Muscle layer of colon (tissue), 2 donors: ENCODE results near the gene TMEM127.

ENCODE experiments used
- H3K27ac ChIP-seq: one replicate; pipeline ENCODE4 v1.7.0; 2013; ENCODE audit warnings: low read depth, mild to moderate bottlenecking, low read length, moderate library complexity
- H3K27me3 ChIP-seq, 2 donors: one replicate each; pipeline ENCODE4 v1.7.0; 2013; ENCODE audit warnings: low read length in 2 of 2, mild to moderate bottlenecking in 2 of 2; ENCODE audit not compliant: insufficient read depth in 2 of 2, control insufficient read depth in 1 of 2
- H3K36me3 ChIP-seq: one replicate; pipeline ENCODE4 v1.7.0; 2013; ENCODE audit warnings: mild to moderate bottlenecking, low read length; ENCODE audit not compliant: insufficient read depth
- H3K4me1 ChIP-seq: one replicate; pipeline ENCODE4 v1.7.0; 2013; ENCODE audit warnings: mild to moderate bottlenecking, low read length; ENCODE audit not compliant: insufficient read depth
- H3K4me3 ChIP-seq, 2 donors: one replicate each; pipeline ENCODE4 v1.7.0; 2013; ENCODE audit warnings: low read length in 2 of 2, low read depth in 1 of 2, mild to moderate bottlenecking in 1 of 2, moderate library complexity in 1 of 2
- H3K9ac ChIP-seq: one replicate; pipeline ENCODE4 v1.7.0; 2013; ENCODE audit warnings: low read length
- H3K9me3 ChIP-seq: one replicate; pipeline ENCODE4 v1.7.0; 2013; ENCODE audit warnings: mild to moderate bottlenecking, low read length
- donor health status: abdominal sarcoma.
- donor health status: Adenocarcinoma of cecum.

The TMEM127 gene

GRCh38 chr2:96287273-96287856, 21.6 kb upstream of the TMEM127 start:
- Histone ChIP-seq H3K4me1 (no peaks in the 10 kb centered on the region), H3K27me3 (no peaks in the 10 kb centered on the region), H3K9ac (no peak overlapping the region), H3K36me3 (peaks cover 99% of the 10 kb centered on the region), H3K27ac (no peak overlapping the region), H3K9me3 (no peaks in the 10 kb centered on the region), H3K4me3 (no peak overlapping the region)

DNA sequence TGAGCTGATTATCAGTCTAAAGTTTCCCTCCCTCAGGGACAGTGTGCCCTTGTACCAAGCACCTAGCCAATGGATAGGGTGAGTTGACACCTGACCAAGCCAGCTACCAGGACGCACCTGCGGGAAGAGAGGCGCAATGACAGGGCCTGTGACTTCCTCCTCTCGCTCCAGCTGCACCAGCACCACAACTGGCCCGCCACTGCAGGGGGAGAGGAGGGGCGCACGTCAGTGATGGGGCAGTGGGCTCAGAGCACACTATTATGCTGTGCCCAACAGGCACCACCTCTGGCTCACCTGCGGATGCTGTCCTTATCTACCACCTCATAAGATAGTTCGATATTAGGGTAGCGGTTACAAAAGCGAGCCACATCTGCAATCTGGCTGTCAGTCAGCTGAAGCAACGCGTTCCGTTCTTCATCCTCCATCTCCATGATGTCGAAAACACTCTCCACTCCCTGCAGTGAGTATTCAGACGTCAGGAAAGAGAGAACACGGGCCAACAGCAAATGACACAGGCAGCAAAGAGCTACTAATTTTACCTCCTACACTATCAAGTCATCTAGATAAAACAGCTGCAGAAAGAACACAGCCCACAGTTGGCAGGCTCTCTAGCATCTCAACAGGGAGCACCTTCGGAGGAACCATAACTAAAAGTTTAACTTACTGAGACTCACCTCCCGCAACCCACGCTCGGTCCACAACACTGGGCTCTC, 11.1 kb upstream of the TMEM127 start:
- Histone ChIP-seq H3K4me3 (no peak overlapping the region), H3K4me1 (no peaks in the 10 kb centered on the region), H3K9me3 (no peaks in the 10 kb centered on the region), H3K27ac (no peak overlapping the region), H3K27me3 (no peaks in the 10 kb centered on the region), H3K36me3 (peaks cover 72% of the 10 kb centered on the region), H3K9ac (no peak overlapping the region)

- H3K27ac ChIP-seq, result no peak overlapping the region
- peaks cover 78% of the 10 kb centered on the region for H3K36me3 ChIP-seq
- H3K4me3 ChIP-seq, result no peak overlapping the region
- no peaks in the 10 kb centered on the region for H3K9me3 ChIP-seq
- H3K4me1 ChIP-seq, result no peaks in the 10 kb centered on the region
- no peaks in the 10 kb centered on the region for H3K27me3 ChIP-seq
- no peak overlapping the region for H3K9ac ChIP-seq
Measured at GRCh38 chr2:96274355-96275056, 8.7 kb upstream of the TMEM127 start.

- no peaks in the 10 kb centered on the region for H3K27me3 ChIP-seq
- no peak overlapping the region for H3K27ac ChIP-seq
- no peak overlapping the region for H3K9ac ChIP-seq
- H3K36me3 ChIP-seq, result peaks cover 77% of the 10 kb centered on the region
- H3K4me1 ChIP-seq, result no peaks in the 10 kb centered on the region
- H3K9me3 ChIP-seq, result no peaks in the 10 kb centered on the region
- no peak overlapping the region for H3K4me3 ChIP-seq
Measured at GRCh38 chr2:96273763-96274162, 8.0 kb upstream of the TMEM127 start.

GRCh38 chr2:96271995-96272394, 6.2 kb upstream of the TMEM127 start:
- no peaks in the 10 kb centered on the region for H3K27me3 ChIP-seq
- H3K36me3 ChIP-seq, result peaks cover 70% of the 10 kb centered on the region

GRCh38 chr2:96267159-96267971, 1.6 kb upstream of the TMEM127 start:
- Histone ChIP-seq H3K4me1 (peaks cover 26% of the 10 kb centered on the region), H3K36me3 (peaks cover 38% of the 10 kb centered on the region), H3K4me3 (peak overlapping the region in 1 of 2 donors; percentile 94), H3K27ac (peak overlapping the region; percentile 90), H3K9me3 (no peaks in the 10 kb centered on the region), H3K27me3 (no peaks in the 10 kb centered on the region), H3K9ac (peak overlapping the region; percentile 77)

More at GRCh38 chr2:96271995-96272394, 6.2 kb upstream of the TMEM127 start:
- no peak overlapping the region for H3K4me3 ChIP-seq
- H3K27ac ChIP-seq, result no peak overlapping the region
- peaks cover 6% of the 10 kb centered on the region for H3K4me1 ChIP-seq
- no peak overlapping the region for H3K9ac ChIP-seq
- H3K9me3 ChIP-seq, result no peaks in the 10 kb centered on the region

DNA sequence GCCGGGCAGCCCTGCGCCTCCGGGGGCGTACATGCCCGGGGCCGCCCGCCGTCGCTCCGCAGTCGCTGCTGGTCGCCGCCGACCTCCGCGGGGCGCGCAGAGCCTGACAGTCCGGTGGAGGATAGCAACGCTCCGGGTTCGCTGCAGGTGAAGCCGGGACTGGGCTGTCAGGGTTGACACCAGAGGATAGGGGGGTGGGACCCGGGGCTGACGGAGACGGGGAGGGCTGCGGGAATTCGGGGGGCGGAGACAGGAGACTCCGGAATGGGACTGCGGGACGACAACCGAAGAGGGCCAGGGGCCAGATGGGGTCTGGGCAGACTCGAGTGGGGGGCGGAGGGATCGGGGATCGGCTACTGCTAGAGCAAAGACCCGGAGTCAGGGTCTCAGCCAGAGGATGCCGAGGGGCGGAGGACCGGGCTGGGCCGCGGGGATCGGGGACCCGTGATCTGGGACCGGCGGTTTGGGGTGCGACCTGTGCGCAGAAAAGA, 403 bp downstream of the TMEM127 start:
- Histone ChIP-seq H3K27me3 (no peaks in the 10 kb centered on the region), H3K4me3 (peak overlapping the region; percentile 94 to 99), H3K9ac (peak overlapping the region; percentile 44), H3K27ac (peak overlapping the region; percentile 86), H3K36me3 (peaks cover 31% of the 10 kb centered on the region), H3K4me1 (peaks cover 43% of the 10 kb centered on the region), H3K9me3 (no peaks in the 10 kb centered on the region)

- Histone ChIP-seq H3K4me3 (peak overlapping the region; percentile 94 to 99), H3K4me1 (peaks cover 48% of the 10 kb centered on the region), H3K9ac (peak overlapping the region; percentile 34), H3K27me3 (no peaks in the 10 kb centered on the region), H3K9me3 (no peaks in the 10 kb centered on the region), H3K27ac (peak overlapping the region; percentile 86), H3K36me3 (peaks cover 27% of the 10 kb centered on the region)
Measured at GRCh38 chr2:96264656-96265348, 995 bp downstream of the TMEM127 start.

DNA sequence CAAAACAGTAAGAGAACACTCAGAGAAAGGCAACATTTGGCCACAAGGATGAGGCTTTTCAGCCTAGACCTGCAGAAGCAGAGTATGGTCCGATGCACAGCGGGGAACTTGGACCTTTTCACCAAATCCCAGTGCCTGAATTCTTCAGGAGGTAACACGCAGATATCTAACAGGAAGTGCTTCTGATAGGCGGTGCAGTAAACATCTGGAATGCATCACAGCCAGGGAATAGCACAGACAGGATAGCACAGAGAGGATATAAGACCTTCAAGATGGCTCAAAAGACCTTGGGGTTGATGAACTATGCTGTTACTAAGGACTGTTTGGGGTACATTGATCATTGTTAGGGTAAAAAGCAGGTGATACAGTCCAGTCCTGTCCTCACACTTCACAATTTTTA, 1.7 kb downstream of the TMEM127 start:
- H3K36me3 ChIP-seq, result peaks cover 26% of the 10 kb centered on the region
- no peaks in the 10 kb centered on the region for H3K9me3 ChIP-seq
- peak overlapping the region in 1 of 2 donors; percentile 94 for H3K4me3 ChIP-seq
- no peak overlapping the region for H3K27ac ChIP-seq
- H3K4me1 ChIP-seq, result peaks cover 56% of the 10 kb centered on the region
- H3K27me3 ChIP-seq, result no peaks in the 10 kb centered on the region
- peak overlapping the region; percentile 34 for H3K9ac ChIP-seq

- H3K27ac ChIP-seq, result no peak overlapping the region
- H3K36me3 ChIP-seq, result peaks cover 22% of the 10 kb centered on the region
- H3K27me3 ChIP-seq, result no peaks in the 10 kb centered on the region
- no peak overlapping the region for H3K4me3 ChIP-seq
- H3K4me1 ChIP-seq, result peaks cover 64% of the 10 kb centered on the region
- H3K9ac ChIP-seq, result no peak overlapping the region
- no peaks in the 10 kb centered on the region for H3K9me3 ChIP-seq
Measured at GRCh38 chr2:96262306-96262705, 3.5 kb downstream of the TMEM127 start.
